ENCODE results near the gene MAML3.

MAML3 gene

DNA sequence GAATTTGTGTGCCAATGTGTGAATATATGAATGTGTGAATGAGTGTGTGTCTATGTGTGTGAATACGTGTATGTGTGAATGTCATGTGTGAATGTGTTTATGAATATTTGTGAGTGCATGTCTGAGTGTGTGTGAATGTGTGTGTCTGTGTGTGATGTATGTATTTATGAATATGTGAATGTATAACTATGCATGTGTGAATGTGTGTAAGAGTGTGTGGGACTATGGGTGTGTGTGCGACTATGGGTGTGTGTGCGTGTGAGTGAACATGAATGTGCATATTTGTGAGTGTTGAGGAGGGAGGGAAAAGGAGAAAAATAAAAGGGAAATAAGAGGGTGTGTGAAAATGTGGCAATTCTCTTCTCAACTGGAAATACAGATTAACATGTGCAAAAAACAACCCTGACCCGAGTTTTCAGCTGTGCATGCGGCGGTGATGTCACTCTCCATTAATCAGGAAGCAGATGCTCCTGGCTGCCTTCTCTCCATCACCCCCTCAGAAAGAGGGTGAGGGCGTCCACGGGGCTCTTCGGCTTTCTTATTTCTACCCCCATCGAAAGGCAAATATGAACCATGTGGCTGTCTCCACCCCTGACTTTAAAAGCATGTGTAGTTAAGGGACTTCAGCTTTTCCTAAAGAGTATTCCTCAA, 219.8 kb downstream of the MAML3 start:
- no peak overlapping the region for H3K4me3 ChIP-seq
- no peaks in the 10 kb centered on the region for H3K4me1 ChIP-seq
- TF ChIP-seq CTCF (IDR thresholded peaks at IDR 0.05) = no peak
- intact Hi-C loops (cut with DNase I; ENCODE audit: low total_unique reads) = no loop called here
- H3K27ac ChIP-seq = no peak overlapping the region
- no peaks in the 10 kb centered on the region for H3K27me3 ChIP-seq
- no peak for DNase-seq
- no peaks in the 10 kb centered on the region for H3K36me3 ChIP-seq
- no peaks in the 10 kb centered on the region for H3K9me3 ChIP-seq

- H3K4me3 ChIP-seq = no peak overlapping the region
- DNase-seq = no peak
- no peaks in the 10 kb centered on the region for H3K9me3 ChIP-seq
Observed at GRCh38 chr4:139933541-139933940, 220.4 kb downstream of the MAML3 start.

GRCh38 chr4:139933104-139933503, 220.9 kb downstream of the MAML3 start:
- Histone ChIP-seq H3K4me1 (no peaks in the 10 kb centered on the region), H3K27ac (no peak overlapping the region), H3K9me3 (no peaks in the 10 kb centered on the region), H3K4me3 (no peak overlapping the region), H3K27me3 (no peaks in the 10 kb centered on the region), H3K36me3 (no peaks in the 10 kb centered on the region)
- TF ChIP-seq CTCF (IDR thresholded peaks at IDR 0.05) = no peak
- no peak for DNase-seq
- intact Hi-C loops (cut with DNase I; ENCODE audit: low total_unique reads) = no loop called here

More at GRCh38 chr4:139933541-139933940, 220.4 kb downstream of the MAML3 start:
- Histone ChIP-seq H3K27ac (no peak overlapping the region), H3K4me1 (no peaks in the 10 kb centered on the region), H3K36me3 (no peaks in the 10 kb centered on the region), H3K27me3 (no peaks in the 10 kb centered on the region)
- intact Hi-C loops (cut with DNase I; ENCODE audit: low total_unique reads) = no loop called here
- no peak for TF ChIP-seq CTCF (IDR thresholded peaks at IDR 0.05)

GRCh38 chr4:139924782-139925181, 229.2 kb downstream of the MAML3 start:
- intact Hi-C loops (cut with DNase I; ENCODE audit: low total_unique reads) = no loop called here
- H3K4me3 ChIP-seq = no peak overlapping the region
- no peaks in the 10 kb centered on the region for H3K36me3 ChIP-seq
- H3K27me3 ChIP-seq = no peaks in the 10 kb centered on the region
- no peaks in the 10 kb centered on the region for H3K9me3 ChIP-seq
- no peak for TF ChIP-seq CTCF (IDR thresholded peaks at IDR 0.05)
- no peak for DNase-seq
- no peak overlapping the region for H3K27ac ChIP-seq
- peaks cover 0 to 37% (median 32%) of the 10 kb centered on the region in 4 donors for H3K4me1 ChIP-seq

GRCh38 chr4:139922406-139923024, 231.5 kb downstream of the MAML3 start:
- H3K27ac ChIP-seq = peak overlapping the region; percentile 66 to 72
- H3K4me3 ChIP-seq = no peak overlapping the region
- intact Hi-C loops (cut with DNase I; ENCODE audit: low total_unique reads) = no loop called here
- H3K36me3 ChIP-seq = no peaks in the 10 kb centered on the region
- no peaks in the 10 kb centered on the region for H3K9me3 ChIP-seq
- no peak for TF ChIP-seq CTCF (IDR thresholded peaks at IDR 0.05)
- no peak for DNase-seq
- H3K27me3 ChIP-seq = no peaks in the 10 kb centered on the region
- peaks cover 0 to 58% (median 46%) of the 10 kb centered on the region in 4 donors for H3K4me1 ChIP-seq

Measured in tibial artery (tissue), 4 donors.